SH-SY5Y (cell line): Measurements from ENCODE around the gene DTWD2.

Experiments used
- GATA2 ChIP-seq: IDR thresholded peaks from 2 replicates; pipeline ENCODE4 v1.6.1; 2011; ENCODE audit warnings: mild to moderate bottlenecking, low read depth, low read length
- GATA3 ChIP-seq: IDR thresholded peaks from 2 replicates; pipeline ENCODE4 v1.6.1; 2011; ENCODE audit warnings: low read depth, mild to moderate bottlenecking, low read length, moderate library complexity

DNA sequence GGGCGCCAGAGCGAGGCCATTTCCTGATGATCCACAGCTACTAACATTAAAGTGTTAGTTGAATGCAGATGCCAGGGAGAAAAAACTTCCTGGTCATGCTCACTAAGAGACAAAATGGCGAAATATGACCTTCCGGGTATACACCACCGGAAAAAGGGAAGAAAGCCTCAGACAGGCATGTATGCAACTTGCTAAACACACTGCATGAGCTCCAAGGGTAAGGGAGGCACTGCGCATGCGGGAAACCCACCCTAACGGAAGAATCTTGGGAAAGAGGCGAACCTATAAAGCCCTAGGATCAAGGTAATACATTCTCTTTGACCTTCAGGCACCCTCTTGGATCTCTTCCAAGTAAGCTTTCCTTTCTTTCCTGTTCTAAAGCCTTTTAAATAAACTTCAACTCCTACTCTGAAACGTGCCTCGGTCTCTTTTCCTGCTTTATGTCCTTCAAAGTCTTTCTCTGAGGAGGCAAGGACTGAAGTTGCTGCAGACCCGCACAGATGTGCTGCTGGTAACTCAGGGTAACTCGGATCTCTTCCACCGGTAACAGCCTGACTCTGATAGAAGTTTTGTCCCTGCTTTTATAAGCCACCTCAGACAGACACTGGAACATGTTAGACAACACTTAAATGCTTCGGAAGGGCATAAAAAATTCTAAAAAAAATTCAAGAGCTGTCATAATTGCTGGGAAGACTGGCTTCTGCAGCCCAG is 64.9 kb downstream of the DTWD2 start:
- TF ChIP-seq GATA3 (no peak), GATA2 (no peak)
